A673 (cell line): ENCODE results near the gene KHDRBS1.

Experiments used
- EZH2 ChIP-seq: fragments of 200-600 bp; sonication (generic); IDR thresholded peaks from 2 replicates; pipeline ENCODE4 v1.6.1; 2017; ENCODE audit warnings: borderline replicate concordance, low read depth, mild to moderate bottlenecking, mixed read lengths, antibody characterized with exemption, low read length; ENCODE audit not compliant: poor library complexity, severe bottlenecking
- TF ChIP-seq, protein P1 (sequence below): fragments of 300-800, 200-600 bp; sonication (generic); conservative IDR thresholded peaks from 2 replicates; pipeline ENCODE4 v1.5.1; 2017; ENCODE audit warnings: low read depth, mild to moderate bottlenecking, antibody characterized with exemption, low read length, moderate library complexity, mixed read lengths

- TF ChIP-seq, protein P1, sequence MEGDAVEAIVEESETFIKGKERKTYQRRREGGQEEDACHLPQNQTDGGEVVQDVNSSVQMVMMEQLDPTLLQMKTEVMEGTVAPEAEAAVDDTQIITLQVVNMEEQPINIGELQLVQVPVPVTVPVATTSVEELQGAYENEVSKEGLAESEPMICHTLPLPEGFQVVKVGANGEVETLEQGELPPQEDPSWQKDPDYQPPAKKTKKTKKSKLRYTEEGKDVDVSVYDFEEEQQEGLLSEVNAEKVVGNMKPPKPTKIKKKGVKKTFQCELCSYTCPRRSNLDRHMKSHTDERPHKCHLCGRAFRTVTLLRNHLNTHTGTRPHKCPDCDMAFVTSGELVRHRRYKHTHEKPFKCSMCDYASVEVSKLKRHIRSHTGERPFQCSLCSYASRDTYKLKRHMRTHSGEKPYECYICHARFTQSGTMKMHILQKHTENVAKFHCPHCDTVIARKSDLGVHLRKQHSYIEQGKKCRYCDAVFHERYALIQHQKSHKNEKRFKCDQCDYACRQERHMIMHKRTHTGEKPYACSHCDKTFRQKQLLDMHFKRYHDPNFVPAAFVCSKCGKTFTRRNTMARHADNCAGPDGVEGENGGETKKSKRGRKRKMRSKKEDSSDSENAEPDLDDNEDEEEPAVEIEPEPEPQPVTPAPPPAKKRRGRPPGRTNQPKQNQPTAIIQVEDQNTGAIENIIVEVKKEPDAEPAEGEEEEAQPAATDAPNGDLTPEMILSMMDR = no peak
- no peak for TF ChIP-seq EZH2
These were observed 32.2 kb upstream of the KHDRBS1 start for GRCh38 chr1:31981456-31981839.
